HG03521 (cell line): ENCODE measurements around the gene CARD11.
A peak's percentile ranks its signal among the peaks of the same experiment; 100 is the strongest.

Experiments used
- ATAC-seq: cut with Tn5 transposase; IDR thresholded peaks from one replicate; pipeline ENCODE4 v1.9.1; 2021; ENCODE audit warnings: mild to moderate bottlenecking, moderate library complexity; ENCODE audit not compliant: unreplicated experiment

Gene CARD11

GRCh38 chr7:3043544-3044371 lies at the start of gene CARD11:
Gene CARD11 (minus strand): TSS chr7:3043867. CDS start chr7:2958506, 85,361 bp downstream.
- ATAC-seq, result peak; percentile 34

GRCh38 chr7:3092468-3092867 lies 48.8 kb upstream of the CARD11 start:
- peak; percentile 80 for ATAC-seq

GRCh38 chr7:3091631-3092030 lies 48.0 kb upstream of the CARD11 start:
- no peak for ATAC-seq

GRCh38 chr7:3089493-3089892 lies 45.8 kb upstream of the CARD11 start:
- no peak for ATAC-seq

GRCh38 chr7:3087243-3087755 lies 43.6 kb upstream of the CARD11 start:
- ATAC-seq, result no peak

GRCh38 chr7:3083350-3083749 lies 39.7 kb upstream of the CARD11 start:
- no peak for ATAC-seq

GRCh38 chr7:3082831-3083230 lies 39.2 kb upstream of the CARD11 start:
- no peak for ATAC-seq

GRCh38 chr7:3082386-3082785 lies 38.7 kb upstream of the CARD11 start:
- no peak for ATAC-seq

- ATAC-seq, result no peak
These were observed 36.4 kb upstream of the CARD11 start for GRCh38 chr7:3080106-3080505.

GRCh38 chr7:3078514-3078913 lies 34.8 kb upstream of the CARD11 start:
- no peak for ATAC-seq

- ATAC-seq, result no peak
These were observed 33.0 kb upstream of the CARD11 start for GRCh38 chr7:3076700-3077099.

GRCh38 chr7:3076163-3076562 lies 32.5 kb upstream of the CARD11 start:
- ATAC-seq, result no peak

GRCh38 chr7:3075441-3075840 lies 31.8 kb upstream of the CARD11 start:
- ATAC-seq, result no peak

- ATAC-seq, result no peak
These were observed 30.8 kb upstream of the CARD11 start for GRCh38 chr7:3074459-3074821.

- no peak for ATAC-seq
These were observed 30.2 kb upstream of the CARD11 start for GRCh38 chr7:3073763-3074458.

- no peak for ATAC-seq
These were observed 27.2 kb upstream of the CARD11 start for GRCh38 chr7:3070908-3071307.

GRCh38 chr7:3069771-3070449 lies 26.2 kb upstream of the CARD11 start:
- ATAC-seq, result no peak

GRCh38 chr7:3068530-3068929 lies 24.9 kb upstream of the CARD11 start:
- ATAC-seq, result no peak

- ATAC-seq, result no peak
These were observed 24.1 kb upstream of the CARD11 start for GRCh38 chr7:3067606-3068380.

GRCh38 chr7:3067193-3067592 lies 23.5 kb upstream of the CARD11 start:
- ATAC-seq, result no peak

- ATAC-seq, result no peak
These were observed 22.8 kb upstream of the CARD11 start for GRCh38 chr7:3066506-3066905.
